GM23338 (cell line): ENCODE results near the gene GBP7. TPM values are rescaled to one million over a fixed set of nuclear protein-coding genes. Genes with fewer than 3 reads are reported as not detected.
"Not testable (repeated sequence)": the region's sequence is repeated elsewhere in the genome, so short reads cannot be mapped to it uniquely, and the experiment has no call there.

Source experiments
- ATAC-seq: fragments of 200-7000 bp; cut with Tn5 transposase; 3 replicates; pipeline ENCODE4 v1.9.1; 2020
- DNase-seq: peaks from one replicate; pipeline ENCODE4 v3.0.0-alpha.2; 2015; ENCODE audit warnings: low spot score
- H2AFZ ChIP-seq: fragments of 200-600 bp; sonication (generic); 2 replicates; pipeline ENCODE4 v1.8.0; 2016; ENCODE audit warnings: antibody characterized with exemption, mild to moderate bottlenecking, moderate library complexity
- H3F3A ChIP-seq: fragments of 200-600 bp; sonication (generic); replicated peaks from 2 replicates; pipeline ENCODE4 v1.8.0; 2017; ENCODE audit warnings: antibody characterized with exemption, mixed run types, low read depth
- H3K27ac ChIP-seq: fragments of 200-600 bp; sonication (generic); 2 replicates; pipeline ENCODE4 v1.6.1; 2016; ENCODE audit warnings: low read depth
- H3K27me3 ChIP-seq: fragments of 200-600 bp; sonication (generic); 2 replicates; pipeline ENCODE4 v1.8.0; 2016; ENCODE audit warnings: mild to moderate bottlenecking, mixed run types, moderate library complexity; ENCODE audit not compliant: insufficient read depth
- H3K36me3 ChIP-seq: fragments of 200-600 bp; sonication (generic); 2 replicates; pipeline ENCODE4 v1.8.0; 2016; ENCODE audit warnings: mild to moderate bottlenecking; ENCODE audit not compliant: insufficient read depth
- H3K4me1 ChIP-seq: fragments of 200-600 bp; sonication (generic); 2 replicates; pipeline ENCODE4 v1.8.0; 2016; ENCODE audit warnings: mild to moderate bottlenecking, moderate library complexity; ENCODE audit not compliant: insufficient read depth
- H3K4me2 ChIP-seq: fragments of 200-600 bp; sonication (generic); 2 replicates; pipeline ENCODE4 v1.7.1; 2017; ENCODE audit warnings: mixed run types
- H3K4me3 ChIP-seq: fragments of 200-600 bp; sonication (generic); 2 replicates; pipeline ENCODE4 v1.6.1; 2016; ENCODE audit warnings: mixed run types
- H3K79me2 ChIP-seq: fragments of 200-600 bp; sonication (generic); replicated peaks from 2 replicates; pipeline ENCODE4 v1.8.0; 2017; ENCODE audit warnings: mild to moderate bottlenecking; ENCODE audit not compliant: insufficient read depth
- H3K9me2 ChIP-seq: fragments of 200-600 bp; sonication (generic); 2 replicates; pipeline ENCODE4 v1.8.0; 2017; ENCODE audit not compliant: insufficient read depth
- H4K20me1 ChIP-seq: fragments of 200-600 bp; sonication (generic); replicated peaks from 2 replicates; pipeline ENCODE4 v1.8.0; 2017; ENCODE audit warnings: mild to moderate bottlenecking; ENCODE audit not compliant: insufficient read depth
- H3K27ac Mint-ChIP-seq: 2 replicates; pipeline ENCODE4 v1.8.0; 2020; ENCODE audit warnings: inconsistent platforms, mild to moderate bottlenecking, moderate library complexity, mixed read lengths
- H3K27me3 Mint-ChIP-seq: 3 replicates; pipeline ENCODE4 v1.8.0; 2022; ENCODE audit warnings: low read depth, mild to moderate bottlenecking, moderate library complexity, mixed read lengths, inconsistent platforms; ENCODE audit not compliant: insufficient read depth, poor library complexity
- H3K36me3 Mint-ChIP-seq: 3 replicates; pipeline ENCODE4 v1.8.0; 2021; ENCODE audit warnings: low read depth, mild to moderate bottlenecking, inconsistent platforms, moderate library complexity, mixed read lengths
- H3K4me1 Mint-ChIP-seq: 3 replicates; pipeline ENCODE4 v1.8.0; 2020; ENCODE audit warnings: mild to moderate bottlenecking, inconsistent platforms, mixed read lengths
- H3K4me3 Mint-ChIP-seq: 3 replicates; pipeline ENCODE4 v1.8.0; 2021; ENCODE audit warnings: moderate library complexity, mild to moderate bottlenecking, inconsistent platforms, mixed read lengths
- H3K9me3 Mint-ChIP-seq: 3 replicates; pipeline ENCODE4 v1.8.0; 2020; ENCODE audit warnings: moderate library complexity, mild to moderate bottlenecking, inconsistent platforms, mixed read lengths
- CREB1 ChIP-seq: fragments of 250-450 bp; sonication (Bioruptor Pico); IDR thresholded peaks from 2 replicates; pipeline ENCODE4 v1.5.0; 2020; ENCODE audit warnings: low read depth, mild to moderate bottlenecking, moderate library complexity
- ETS1 ChIP-seq: IDR thresholded peaks from 2 replicates; pipeline ENCODE4 v1.6.1; 2016; ENCODE audit warnings: antibody characterized with exemption
- EZH2phosphoT487 ChIP-seq: fragments of 200-600 bp; sonication (generic); IDR thresholded peaks from one replicate; pipeline ENCODE4 v1.8.1; 2018; ENCODE audit warnings: antibody characterized with exemption; ENCODE audit not compliant: unreplicated experiment
- JUNB ChIP-seq: IDR thresholded peaks from one replicate; pipeline ENCODE4 v1.6.1; 2016; ENCODE audit warnings: antibody characterized with exemption; ENCODE audit not compliant: unreplicated experiment
- NANOG ChIP-seq: IDR thresholded peaks from 2 replicates; pipeline ENCODE4 v1.6.1; 2016; ENCODE audit warnings: antibody characterized with exemption, borderline replicate concordance
- POLR2AphosphoS5 ChIP-seq: IDR thresholded peaks from 2 replicates; pipeline ENCODE4 v1.6.1; 2016; ENCODE audit warnings: antibody characterized with exemption, low read depth
- ZNF331 ChIP-seq: fragments of 250-450 bp; sonication (Bioruptor Pico); IDR thresholded peaks from 2 replicates; pipeline ENCODE4 v1.5.0; 2020; ENCODE audit warnings: low read depth, mild to moderate bottlenecking, moderate library complexity
- polyA plus RNA-seq: library from polyadenylated mRNA; unstranded; fragments of >200 nt; fragmentation: Nextera tagmentation; extraction: Ambion mirVana; gene quantifications from 2 replicates; pipeline ENCODE4 v1.2.1, GENCODE V29; 2016
- total RNA-seq: library from RNA; depleted of rRNA; stranded (reverse); fragments of >200 nt; shearing (Covaris generic); gene quantifications from 2 replicates; pipeline ENCODE4 v1.2.3, GENCODE V29; 2014

The GBP7 gene
- total and polyA plus RNA-seq, 2 experiments from 2014 or later = not detected

- no peaks in the 10 kb centered on the region for H3K27me3 Mint-ChIP-seq
- Histone ChIP-seq H3K9me2 (0 out of 2 replicates have a peak, but pooled peaks cover 7% of the 10 kb centered on the region), H3K79me2 (no peaks in the 10 kb centered on the region), H3K4me3 (no peak overlapping the region), H3K4me2 (no peak overlapping the region), H3K4me1 (no peaks in the 10 kb centered on the region), H3K27ac (no peak overlapping the region), H3K27me3 (no peaks in the 10 kb centered on the region), H4K20me1 (no peaks in the 10 kb centered on the region), H3K36me3 (no peaks in the 10 kb centered on the region), H2AFZ (no peak overlapping the region), H3F3A (no peaks in the 10 kb centered on the region)
- no peaks in the 10 kb centered on the region; the same call in 2 of the 3 replicates for H3K4me1 Mint-ChIP-seq
- DNase-seq (no peak), ATAC-seq (no peak)
- H3K36me3 Mint-ChIP-seq = no peaks in the 10 kb centered on the region
- no peak overlapping the region for H3K27ac Mint-ChIP-seq
- TF ChIP-seq POLR2AphosphoS5 (no peak), CREB1 (no peak), JUNB (no peak), EZH2phosphoT487 (no peak), ETS1 (no peak), ZNF331 (CRISPR knock-in tag) (no peak), NANOG (no peak)
- no peak overlapping the region for H3K4me3 Mint-ChIP-seq
- H3K9me3 Mint-ChIP-seq = no peaks in the 10 kb centered on the region
Observed at GRCh38 chr1:89129911-89130310, 45.9 kb downstream of the GBP7 start.

- H3K27me3 Mint-ChIP-seq, H3K27ac ChIP-seq, H2AFZ ChIP-seq, H3F3A ChIP-seq, H4K20me1 ChIP-seq, H3K36me3 Mint-ChIP-seq, H3K79me2 ChIP-seq, H3K4me3 Mint-ChIP-seq, ATAC-seq, H3K4me1 Mint-ChIP-seq, H3K36me3 ChIP-seq, H3K9me2 ChIP-seq, H3K4me1 ChIP-seq, H3K27ac Mint-ChIP-seq, H3K4me2 ChIP-seq, H3K4me3 ChIP-seq, H3K27me3 ChIP-seq, H3K9me3 Mint-ChIP-seq, DNase-seq: not testable (repeated sequence)
Observed at GRCh38 chr1:89128003-89128458, 47.8 kb downstream of the GBP7 start.

- not testable (repeated sequence) for H3K27ac Mint-ChIP-seq, H3K79me2 ChIP-seq, H3K4me2 ChIP-seq, H3K9me2 ChIP-seq, H3K4me1 ChIP-seq, ATAC-seq, H3K4me1 Mint-ChIP-seq, H3K27me3 Mint-ChIP-seq, H3K27me3 ChIP-seq, DNase-seq, H2AFZ ChIP-seq, H3K36me3 Mint-ChIP-seq, H4K20me1 ChIP-seq, H3K27ac ChIP-seq, H3K4me3 ChIP-seq, H3K4me3 Mint-ChIP-seq, H3K9me3 Mint-ChIP-seq, H3F3A ChIP-seq, H3K36me3 ChIP-seq
Observed at GRCh38 chr1:89126602-89127565, 48.9 kb downstream of the GBP7 start.
